SKM-1 treated with dmso at 0.1 percent for 144 hours (cell line): ENCODE data around the gene CHCHD1.
"Not testable (repeated sequence)": the region's sequence is repeated elsewhere in the genome, so short reads cannot be mapped to it uniquely, and the experiment has no call there.

Experiments
- DNase-seq: peaks from one replicate; lab custom pipeline; 2025; ENCODE audit not compliant: unreplicated experiment; lab: John Stamatoyannopoulos, UW

CHCHD1 gene

DNA sequence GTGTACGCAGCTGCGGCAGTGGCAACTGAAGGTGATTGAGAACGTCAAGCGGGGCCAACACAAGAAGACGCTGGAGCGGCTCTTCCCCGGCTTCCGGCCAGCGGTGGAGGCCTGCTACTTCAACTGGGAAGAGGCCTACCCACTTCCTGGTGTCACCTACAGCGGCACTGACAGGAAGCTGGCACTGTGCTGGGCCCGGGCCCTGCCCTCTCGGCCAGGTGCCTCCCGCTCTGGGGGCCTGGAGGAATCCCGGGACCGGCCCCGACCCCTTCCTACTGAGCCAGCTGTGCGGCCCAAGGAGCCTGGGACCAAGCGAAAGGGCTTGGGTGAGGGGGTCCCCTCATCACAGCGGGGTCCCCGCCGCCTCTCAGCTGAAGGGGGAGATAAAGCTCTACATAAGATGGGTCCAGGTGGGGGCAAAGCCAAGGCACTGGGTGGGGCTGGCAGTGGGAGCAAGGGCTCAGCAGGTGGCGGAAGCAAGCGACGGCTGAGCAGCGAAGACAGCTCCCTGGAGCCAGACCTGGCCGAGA lies 10.1 kb downstream of the CHCHD1 start:
- DNase-seq, result no peak

GRCh38 chr10:73793456-73793855 lies 11.6 kb downstream of the CHCHD1 start:
- DNase-seq, result no peak

- DNase-seq, result not testable (repeated sequence)
These were observed 13.6 kb downstream of the CHCHD1 start for GRCh38 chr10:73795491-73795890.

DNA sequence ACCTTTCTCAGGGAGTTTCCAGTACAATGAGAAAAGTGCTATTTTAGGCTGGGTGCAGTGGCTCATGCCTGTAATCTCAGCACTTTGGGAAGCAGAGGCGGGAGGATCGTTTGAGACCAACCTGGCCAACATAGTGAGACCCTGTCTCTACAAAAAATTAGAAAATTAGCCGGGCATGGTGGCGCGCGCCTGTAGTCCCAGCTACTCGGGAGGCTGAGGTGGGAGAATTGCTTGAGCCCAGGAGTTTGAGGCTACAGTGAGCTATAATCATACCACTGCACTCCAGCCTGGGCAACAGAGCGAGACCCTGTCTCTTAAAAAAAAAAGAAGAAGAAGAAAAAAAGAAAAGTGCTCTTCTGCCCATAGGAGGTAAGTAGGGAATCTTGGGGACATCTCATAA lies 14.2 kb downstream of the CHCHD1 start:
- DNase-seq, result not testable (repeated sequence)

- DNase-seq, result no peak
These were observed 14.9 kb downstream of the CHCHD1 start for GRCh38 chr10:73796766-73797165.

DNA sequence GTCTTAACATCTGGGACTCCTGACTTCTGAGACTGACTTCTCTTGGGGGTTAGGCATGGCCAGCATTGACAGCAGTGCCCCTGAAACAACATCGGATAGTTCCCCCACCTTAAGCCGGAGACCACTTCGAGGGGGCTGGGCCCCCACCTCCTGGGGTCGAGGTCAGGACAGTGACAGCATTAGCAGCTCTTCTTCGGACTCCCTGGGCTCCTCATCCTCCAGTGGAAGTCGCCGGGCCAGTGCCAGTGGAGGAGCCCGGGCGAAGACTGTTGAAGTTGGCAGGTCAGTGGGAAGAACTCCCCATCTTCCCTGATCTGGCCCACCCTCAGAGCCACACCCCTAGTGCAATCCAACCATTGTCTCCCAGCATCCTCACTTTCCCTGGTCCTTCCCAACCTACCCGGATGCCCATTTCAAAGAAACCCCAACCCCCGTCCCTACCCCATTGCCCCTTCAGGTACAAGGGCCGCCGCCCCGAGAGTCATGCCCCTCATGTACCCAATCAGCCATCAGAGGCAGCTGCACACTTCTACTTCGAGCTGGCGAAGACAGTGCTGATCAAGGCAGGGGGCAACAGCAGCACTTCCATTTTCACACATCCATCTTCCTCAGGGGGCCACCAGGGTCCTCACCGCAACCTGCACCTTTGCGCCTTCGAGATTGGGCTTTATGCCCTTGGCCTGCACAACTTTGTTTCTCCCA lies 15.6 kb downstream of the CHCHD1 start:
- DNase-seq, result no peak

GRCh38 chr10:73798087-73798486 lies 16.2 kb downstream of the CHCHD1 start:
- no peak for DNase-seq

DNA sequence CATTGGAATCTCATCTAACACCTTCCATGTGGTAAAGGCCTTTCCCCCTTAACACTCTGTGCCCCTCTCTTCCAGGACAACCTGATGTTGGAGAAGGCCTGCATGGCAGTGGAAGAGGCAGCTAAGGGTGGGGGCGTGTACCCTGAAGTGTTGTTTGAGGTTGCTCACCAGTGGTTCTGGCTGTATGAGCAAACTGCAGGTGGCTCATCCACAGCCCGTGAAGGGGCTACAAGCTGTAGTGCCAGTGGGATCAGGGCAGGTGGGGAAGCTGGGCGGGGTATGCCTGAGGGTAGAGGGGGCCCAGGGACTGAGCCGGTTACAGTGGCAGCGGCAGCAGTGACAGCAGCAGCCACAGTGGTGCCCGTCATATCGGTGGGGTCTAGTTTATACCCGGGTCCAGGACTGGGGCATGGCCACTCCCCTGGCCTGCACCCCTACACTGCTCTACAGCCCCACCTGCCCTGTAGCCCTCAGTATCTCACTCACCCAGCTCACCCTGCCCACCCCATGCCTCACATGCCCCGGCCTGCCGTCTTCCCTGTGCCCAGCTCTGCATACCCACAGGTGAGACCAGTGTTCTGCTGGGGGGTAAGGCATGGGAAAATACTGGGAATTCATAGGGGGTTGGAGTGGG lies 17.2 kb downstream of the CHCHD1 start:
- DNase-seq, result no peak

DNA sequence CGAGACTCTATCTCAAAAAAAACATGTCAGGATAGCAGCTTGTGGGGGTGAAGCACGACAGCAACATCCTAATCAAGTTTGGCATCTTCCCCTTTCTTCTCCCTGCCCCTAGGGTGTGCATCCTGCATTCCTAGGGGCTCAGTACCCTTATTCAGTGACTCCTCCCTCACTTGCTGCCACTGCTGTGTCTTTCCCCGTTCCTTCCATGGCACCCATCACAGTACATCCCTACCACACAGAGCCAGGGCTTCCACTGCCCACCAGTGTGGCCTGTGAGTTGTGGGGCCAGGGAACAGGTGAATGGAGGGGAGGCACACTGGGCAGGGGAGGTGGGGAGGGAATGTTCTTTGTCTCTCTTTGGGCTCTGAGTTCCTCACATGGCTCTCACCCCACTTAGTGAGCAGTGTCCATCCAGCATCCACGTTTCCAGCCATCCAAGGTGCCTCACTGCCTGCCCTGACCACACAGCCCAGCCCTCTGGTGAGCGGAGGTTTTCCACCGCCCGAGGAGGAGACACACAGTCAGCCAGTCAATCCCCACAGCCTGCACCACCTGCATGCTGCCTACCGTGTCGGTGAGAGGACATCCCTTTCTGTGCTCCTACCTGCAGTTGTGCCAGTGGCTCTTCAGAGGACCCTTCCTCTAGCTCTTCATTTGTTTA lies 18.2 kb downstream of the CHCHD1 start:
- no peak for DNase-seq

DNA sequence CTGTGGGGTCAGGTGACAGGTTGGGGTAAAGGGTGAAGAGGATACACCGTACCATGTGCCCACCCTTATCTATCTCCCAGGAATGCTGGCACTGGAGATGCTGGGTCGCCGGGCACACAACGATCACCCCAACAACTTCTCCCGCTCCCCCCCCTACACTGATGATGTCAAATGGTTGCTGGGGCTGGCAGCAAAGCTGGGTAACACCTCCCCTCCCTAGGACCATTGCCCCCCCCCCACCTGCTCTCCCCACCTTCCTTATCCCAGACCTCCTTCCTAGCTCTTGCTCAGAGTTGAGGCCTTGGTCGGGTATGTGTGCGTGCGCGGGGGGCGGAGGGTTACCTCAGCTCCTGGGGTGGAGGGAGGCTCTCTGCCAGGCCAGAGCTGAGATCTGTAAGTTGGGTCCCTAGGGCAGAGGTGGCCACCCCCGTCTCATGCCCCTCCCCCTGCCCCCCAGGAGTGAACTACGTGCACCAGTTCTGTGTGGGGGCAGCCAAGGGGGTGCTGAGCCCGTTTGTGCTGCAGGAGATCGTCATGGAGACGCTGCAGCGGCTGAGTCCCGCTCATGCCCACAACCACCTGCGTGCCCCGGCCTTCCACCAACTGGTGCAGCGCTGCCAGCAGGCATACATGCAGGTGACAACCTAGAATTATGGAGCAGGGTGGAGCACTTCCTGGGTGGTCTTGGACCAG lies 18.9 kb downstream of the CHCHD1 start:
- no peak for DNase-seq

GRCh38 chr10:73801253-73801590 lies 19.4 kb downstream of the CHCHD1 start:
- no peak for DNase-seq

GRCh38 chr10:73802276-73802991 lies 20.6 kb downstream of the CHCHD1 start:
- no peak for DNase-seq

GRCh38 chr10:73803680-73804286 lies 21.9 kb downstream of the CHCHD1 start:
- DNase-seq, result no peak

DNA sequence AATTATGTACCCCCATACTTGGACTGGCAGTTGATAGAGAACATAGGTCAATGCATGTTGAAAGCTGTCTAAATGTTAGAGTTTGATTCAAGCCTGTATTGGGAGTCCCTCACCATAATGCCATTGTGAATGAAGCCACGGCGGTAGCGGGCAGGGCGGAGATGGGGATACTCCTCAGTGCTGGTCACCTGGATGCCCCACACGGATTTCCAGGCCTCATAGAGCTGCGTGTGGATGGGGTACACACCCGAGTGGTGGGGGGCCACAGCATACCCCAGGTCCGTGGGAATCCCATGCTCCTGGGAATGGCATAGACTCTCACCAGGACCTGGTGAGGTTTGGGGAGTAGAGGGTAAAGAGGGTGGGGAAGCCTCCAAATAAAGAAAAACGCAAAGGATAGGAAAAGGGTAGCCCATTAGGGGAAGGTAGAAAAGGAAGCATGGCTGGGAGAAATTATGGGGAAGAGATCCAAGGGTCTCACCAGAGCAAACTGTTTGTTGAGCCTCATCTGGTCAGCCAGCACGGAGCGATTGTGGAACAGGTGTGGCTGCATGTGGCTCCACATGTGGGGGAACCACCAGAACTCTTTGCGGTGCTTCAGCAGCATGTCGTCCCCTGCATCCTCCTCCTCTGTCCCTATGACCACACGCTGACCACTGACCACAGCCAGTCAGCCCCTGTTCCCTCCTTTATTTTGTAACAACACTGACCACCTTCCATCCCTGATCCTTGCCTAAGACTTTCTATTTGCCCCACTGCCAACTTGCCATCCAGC lies 24.5 kb downstream of the CHCHD1 start:
- DNase-seq, result no peak

GRCh38 chr10:73807471-73807870 lies 25.6 kb downstream of the CHCHD1 start:
- no peak for DNase-seq

DNA sequence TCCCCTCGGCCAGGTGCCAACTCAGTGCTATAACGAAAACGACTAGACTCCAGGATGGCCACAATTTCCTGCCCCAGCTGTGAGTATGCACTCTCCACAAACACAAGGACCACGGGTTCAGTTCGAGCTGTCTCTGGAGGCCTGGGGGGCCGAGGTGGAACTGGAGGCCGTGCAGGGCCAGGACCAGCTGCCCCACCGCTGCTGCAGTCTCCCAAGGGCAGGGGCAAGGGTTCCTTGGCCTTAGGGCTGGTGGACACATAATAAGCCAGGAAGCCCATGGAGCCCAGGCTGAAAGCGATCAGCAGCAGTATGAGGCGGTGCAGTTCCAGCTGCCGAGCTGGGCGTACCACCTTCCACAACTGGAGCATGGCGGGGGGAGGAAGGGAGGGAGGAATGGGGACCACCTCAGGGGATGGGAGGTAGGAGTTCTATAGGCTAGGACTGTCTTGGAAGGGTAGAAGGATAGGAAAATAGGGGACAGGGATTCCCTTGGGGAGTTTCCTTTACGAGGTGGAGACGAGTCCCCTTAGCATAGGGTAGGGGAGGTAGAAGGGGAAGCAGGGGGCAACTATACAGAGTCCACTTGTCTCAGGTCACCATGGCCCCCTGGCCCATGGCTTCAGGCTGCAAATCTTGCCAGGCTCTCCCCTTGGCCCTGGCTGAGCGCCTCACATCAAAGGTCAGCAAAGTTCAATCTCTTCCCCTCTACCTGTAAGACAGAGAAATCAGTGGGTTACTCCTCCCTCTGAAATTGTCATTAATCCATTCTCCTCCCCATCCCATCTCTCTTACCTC lies 26.4 kb downstream of the CHCHD1 start:
- DNase-seq, result no peak

DNA sequence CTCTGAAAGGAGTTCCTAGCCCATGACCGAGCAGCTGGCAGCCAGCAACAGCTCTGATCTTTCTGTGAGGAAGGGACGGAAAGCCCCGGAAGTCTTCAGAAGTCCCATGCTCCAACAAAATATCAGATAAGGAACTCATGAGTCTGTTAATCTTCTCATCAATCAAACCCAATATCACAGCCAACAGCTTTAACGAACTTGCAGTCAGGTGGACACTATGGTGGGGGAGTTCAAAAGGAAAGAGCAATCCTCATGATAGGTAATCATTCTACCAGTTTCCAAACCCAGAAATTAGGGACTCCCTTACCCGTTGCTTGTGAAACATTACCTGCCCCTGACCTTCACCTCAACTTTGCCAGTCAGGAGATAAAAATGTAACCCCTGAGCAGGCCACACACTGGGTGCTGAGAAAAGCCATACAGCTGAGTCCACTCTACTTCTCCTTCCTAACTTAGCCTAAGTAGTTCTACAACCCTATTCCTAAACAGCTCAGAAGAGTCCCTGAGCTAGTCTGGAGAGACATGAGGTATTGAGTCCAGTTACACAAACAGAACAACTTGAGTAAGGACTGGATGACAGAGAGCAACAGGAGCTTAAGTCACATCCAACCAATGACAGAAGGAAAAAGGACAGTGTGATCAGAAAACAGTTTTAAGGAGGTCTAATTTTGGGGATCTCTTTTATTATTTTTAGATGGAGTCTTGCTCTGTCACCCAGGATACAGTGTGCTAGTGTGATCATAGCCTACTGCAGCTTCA lies 27.4 kb downstream of the CHCHD1 start:
- no peak for DNase-seq

- no peak for DNase-seq
These were observed 28.5 kb downstream of the CHCHD1 start for GRCh38 chr10:73810358-73810734.
